ENCODE measurements around the gene CNOT8.

DNA sequence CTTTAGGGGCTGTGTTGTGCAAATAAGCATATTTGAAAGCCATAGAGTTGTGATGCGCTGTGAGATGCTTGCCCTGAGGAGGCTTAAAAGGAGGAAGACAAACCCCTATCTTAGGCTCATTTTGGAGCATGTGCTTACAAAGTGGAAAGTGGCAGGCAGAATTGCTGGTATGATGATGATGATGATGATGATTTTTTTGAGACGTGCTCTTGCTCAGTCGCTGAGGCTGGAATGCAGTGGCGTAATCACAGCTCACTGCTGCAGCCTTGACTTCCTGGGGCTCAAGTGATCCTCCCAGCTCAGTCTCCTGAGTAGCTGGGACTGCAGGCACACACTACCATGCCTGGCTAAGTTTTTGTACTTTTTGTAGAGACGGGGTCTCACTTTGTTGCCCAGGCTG, 1.7 kb downstream of the CNOT8 start:
- TF ChIP-seq CTCF (IDR thresholded peaks at IDR 0.05; ENCODE audit: low read depth, low read length, poor library complexity, severe bottlenecking) (no peak), EZH2phosphoT487 (IDR thresholded peaks at IDR 0.05; ENCODE audit: borderline replicate concordance, low read length) (no peak)
